IgD-negative memory B cell (primary cell): ENCODE measurements around the gene AP1B1. TPM values are rescaled to one million over a fixed set of nuclear protein-coding genes. Genes with fewer than 3 reads are reported as not detected.
"Not testable (repeated sequence)": the region's sequence is repeated elsewhere in the genome, so short reads cannot be mapped to it uniquely, and the experiment has no call there.

ENCODE experiments used
- H3K27ac Mint-ChIP-seq, 3 donors: one replicate each; pipeline ENCODE4 v1.8.0; 2020 to 2022; ENCODE audit warnings: mild to moderate bottlenecking in 3 of 3, mixed read lengths in 3 of 3, moderate library complexity in 1 of 3
- H3K27me3 Mint-ChIP-seq: one replicate; pipeline ENCODE4 v1.8.0; 2021; ENCODE audit warnings: mixed read lengths
- H3K36me3 Mint-ChIP-seq: one replicate; pipeline ENCODE4 v1.8.0; 2020; ENCODE audit warnings: mild to moderate bottlenecking, mixed read lengths
- H3K4me1 Mint-ChIP-seq, 3 donors: one replicate each; pipeline ENCODE4 v1.8.0; 2020 to 2022; ENCODE audit warnings: mixed read lengths in 3 of 3, mild to moderate bottlenecking in 1 of 3
- H3K4me3 Mint-ChIP-seq, 4 donors: one replicate each; pipeline ENCODE4 v1.8.0; 2020 to 2022; ENCODE audit warnings: mild to moderate bottlenecking in 4 of 4, mixed read lengths in 4 of 4, moderate library complexity in 3 of 4
- H3K9me3 Mint-ChIP-seq, 3 donors: one replicate each; pipeline ENCODE4 v1.8.0; 2020 to 2021; ENCODE audit warnings: mixed read lengths in 3 of 3, mild to moderate bottlenecking in 1 of 3
- polyA plus RNA-seq: library from polyadenylated mRNA; unstranded; fragments of 300-500 nt; fragmentation: Illumina TruSeq; gene quantifications from one replicate; pipeline ENCODE4 v1.2.3, GENCODE V29; 2021

AP1B1 gene
- polyA plus RNA-seq, result 45.9 TPM

- no peaks in the 10 kb centered on the region for H3K9me3 Mint-ChIP-seq
- peaks cover 3% of the 10 kb centered on the region for H3K36me3 Mint-ChIP-seq
- H3K27ac Mint-ChIP-seq, result peak within 1 kb of the TSS; percentile 92 to 98 (median 97)
- H3K4me1 Mint-ChIP-seq, result peaks cover 28 to 39% (median 33%) of the 10 kb centered on the region in 3 donors
- H3K4me3 Mint-ChIP-seq, result peak within 1 kb of the TSS; percentile 84 to 98 (median 96)
- H3K27me3 Mint-ChIP-seq, result no peaks in the 10 kb centered on the region
Observed at GRCh38 chr22:29387921-29388758, at the start of gene AP1B1. Gene AP1B1, minus strand, starts transcription at chr22:29388570. Its CDS starts 21,327 bp downstream, at chr22:29367243.

GRCh38 chr22:29435236-29436136 is 47.1 kb upstream of the AP1B1 start:
- H3K4me3 Mint-ChIP-seq, result no peak overlapping the region
- no peaks in the 10 kb centered on the region for H3K4me1 Mint-ChIP-seq
- H3K27ac Mint-ChIP-seq, result peak overlapping the region in 1 of 3 donors; percentile 4
- no peaks in the 10 kb centered on the region for H3K9me3 Mint-ChIP-seq
- H3K36me3 Mint-ChIP-seq, result no peaks in the 10 kb centered on the region
- peaks cover 2% of the 10 kb centered on the region for H3K27me3 Mint-ChIP-seq

DNA sequence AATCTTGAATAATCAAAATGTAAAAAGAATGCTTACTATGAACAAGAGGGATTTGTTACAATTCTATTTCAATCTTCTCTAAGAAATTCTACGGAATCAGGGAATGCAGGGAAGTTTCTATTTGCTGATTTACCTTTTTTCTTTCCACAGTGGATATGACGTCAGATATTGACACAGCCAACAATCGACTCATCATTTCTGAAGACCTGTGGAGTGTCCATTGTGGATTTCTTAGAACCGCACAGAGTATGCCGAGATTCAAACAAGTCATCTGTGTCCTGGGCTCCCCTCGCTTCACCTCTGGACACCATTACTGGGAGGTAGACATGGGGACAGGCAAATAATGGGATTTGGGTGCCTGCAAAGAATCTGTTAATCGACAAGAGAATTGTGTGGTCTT is 45.9 kb upstream of the AP1B1 start:
- H3K27ac Mint-ChIP-seq, result no peak overlapping the region
- H3K27me3 Mint-ChIP-seq, result peaks cover 2% of the 10 kb centered on the region
- no peaks in the 10 kb centered on the region for H3K4me1 Mint-ChIP-seq
- H3K4me3 Mint-ChIP-seq, result no peak overlapping the region
- H3K9me3 Mint-ChIP-seq, result no peaks in the 10 kb centered on the region
- no peaks in the 10 kb centered on the region for H3K36me3 Mint-ChIP-seq

DNA sequence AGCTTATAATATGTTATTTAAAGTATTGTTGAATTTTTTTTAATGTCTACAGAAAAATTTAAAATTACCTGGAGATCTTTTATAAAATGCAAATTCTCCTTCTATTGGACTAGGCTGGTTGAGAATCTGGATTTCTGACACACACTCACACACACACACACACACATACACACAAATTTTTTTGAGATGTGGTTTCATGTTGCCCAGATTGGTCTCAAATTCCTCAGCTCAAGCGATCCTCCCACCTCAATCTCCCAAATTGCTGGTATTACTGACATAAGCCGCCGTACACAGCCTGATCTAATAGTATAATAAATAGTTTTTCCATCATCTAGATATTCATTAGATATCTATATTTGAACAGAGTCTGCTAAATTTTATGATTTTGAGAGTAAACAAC is 45.5 kb upstream of the AP1B1 start:
- H3K36me3 Mint-ChIP-seq, result no peaks in the 10 kb centered on the region
- no peak overlapping the region for H3K4me3 Mint-ChIP-seq
- no peak overlapping the region for H3K27ac Mint-ChIP-seq
- no peaks in the 10 kb centered on the region for H3K9me3 Mint-ChIP-seq
- no peaks in the 10 kb centered on the region for H3K4me1 Mint-ChIP-seq
- peaks cover 2% of the 10 kb centered on the region for H3K27me3 Mint-ChIP-seq

DNA sequence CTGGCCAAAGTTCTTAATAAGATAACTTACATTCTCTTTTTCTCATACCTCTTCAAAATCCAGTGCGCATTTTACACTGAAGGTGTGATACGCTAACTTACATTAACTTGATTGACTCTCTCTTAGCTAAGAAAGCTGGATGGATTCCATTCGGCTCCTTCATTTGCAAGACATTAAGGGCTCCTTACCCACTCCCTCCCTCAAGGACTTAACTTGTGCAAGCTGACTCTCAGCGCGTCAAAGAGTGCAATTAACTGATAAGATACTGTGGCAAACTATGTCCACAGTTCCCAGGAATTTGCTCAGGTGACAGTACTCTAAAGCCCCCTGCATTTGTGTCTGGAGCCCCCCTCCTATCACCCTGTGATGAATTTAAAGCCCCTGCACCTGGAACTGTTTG is 43.6 kb upstream of the AP1B1 start:
- Mint-ChIP-seq H3K27me3 (peaks cover 4% of the 10 kb centered on the region), H3K27ac (no peak overlapping the region), H3K4me1 (no peaks in the 10 kb centered on the region), H3K9me3 (no peaks in the 10 kb centered on the region), H3K4me3 (no peak overlapping the region), H3K36me3 (no peaks in the 10 kb centered on the region)

DNA sequence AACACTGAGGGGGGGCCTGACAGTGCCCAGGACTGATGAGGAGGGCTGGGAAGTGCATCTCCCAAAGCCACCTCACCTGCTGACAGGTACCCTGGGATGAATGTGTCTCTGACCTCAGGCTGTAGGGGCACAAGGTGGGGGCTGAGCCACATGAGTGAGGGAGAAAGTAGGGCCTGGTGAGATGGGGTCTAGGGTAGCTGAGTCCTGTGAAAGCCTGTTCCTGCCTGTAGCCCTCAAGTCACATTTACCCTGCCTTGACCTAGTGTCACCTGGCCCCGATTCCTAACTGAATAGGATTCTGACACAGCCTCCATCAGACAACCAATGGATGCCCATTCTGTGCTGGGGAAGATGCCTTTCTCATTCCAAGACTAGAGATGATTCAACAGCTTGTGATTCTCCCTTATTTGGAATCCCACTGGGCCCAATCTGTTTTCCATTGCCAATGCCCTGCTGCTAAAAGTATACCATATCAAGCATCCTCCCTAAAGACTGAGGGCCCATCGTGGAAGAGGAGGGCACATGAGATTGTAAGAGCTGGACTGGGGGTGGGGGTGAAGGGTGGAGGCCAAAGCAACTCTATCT is 38.9 kb upstream of the AP1B1 start:
- H3K27me3 Mint-ChIP-seq, result peaks cover 3% of the 10 kb centered on the region
- H3K4me3 Mint-ChIP-seq, result no peak overlapping the region
- H3K36me3 Mint-ChIP-seq, result no peaks in the 10 kb centered on the region
- peaks cover 0 to 2% (median 0%) of the 10 kb centered on the region in 3 donors for H3K4me1 Mint-ChIP-seq
- no peak overlapping the region for H3K27ac Mint-ChIP-seq
- H3K9me3 Mint-ChIP-seq, result no peaks in the 10 kb centered on the region

- peaks cover 2% of the 10 kb centered on the region for H3K27me3 Mint-ChIP-seq
- no peaks in the 10 kb centered on the region for H3K36me3 Mint-ChIP-seq
- H3K27ac Mint-ChIP-seq, result no peak overlapping the region
Observed at GRCh38 chr22:29426476-29426875, 38.1 kb upstream of the AP1B1 start.

DNA sequence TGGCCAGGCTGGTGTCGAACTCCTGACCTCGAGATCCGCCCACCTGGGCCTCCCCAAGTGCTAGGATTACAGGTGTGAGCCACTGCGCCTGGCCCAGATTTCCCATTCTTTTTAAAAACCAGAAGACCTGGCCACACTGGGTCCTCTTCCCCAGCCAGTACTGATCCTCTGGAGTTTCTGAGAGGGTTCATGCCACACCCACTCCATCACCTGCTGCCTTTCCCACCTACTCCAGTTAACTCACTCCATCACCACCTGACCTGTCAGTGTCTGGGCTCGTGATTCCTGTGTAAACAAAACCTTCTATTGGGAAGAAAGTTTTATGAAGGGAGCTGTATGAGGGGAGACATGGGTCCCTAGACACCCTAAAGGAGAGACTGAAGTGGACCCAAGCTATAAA is 30.3 kb upstream of the AP1B1 start:
- H3K27ac Mint-ChIP-seq, H3K36me3 Mint-ChIP-seq, H3K27me3 Mint-ChIP-seq, H3K9me3 Mint-ChIP-seq: not testable (repeated sequence)
- Mint-ChIP-seq H3K4me1 (peaks cover 21 to 23% (median 23%) of the 10 kb centered on the region in 3 donors), H3K4me3 (peak overlapping the region in 1 of 4 donors; percentile 58)

More at GRCh38 chr22:29426476-29426875, 38.1 kb upstream of the AP1B1 start:
- Mint-ChIP-seq H3K4me1 (peaks cover 0 to 5% (median 0%) of the 10 kb centered on the region in 3 donors), H3K4me3 (no peak overlapping the region), H3K9me3 (no peaks in the 10 kb centered on the region)

DNA sequence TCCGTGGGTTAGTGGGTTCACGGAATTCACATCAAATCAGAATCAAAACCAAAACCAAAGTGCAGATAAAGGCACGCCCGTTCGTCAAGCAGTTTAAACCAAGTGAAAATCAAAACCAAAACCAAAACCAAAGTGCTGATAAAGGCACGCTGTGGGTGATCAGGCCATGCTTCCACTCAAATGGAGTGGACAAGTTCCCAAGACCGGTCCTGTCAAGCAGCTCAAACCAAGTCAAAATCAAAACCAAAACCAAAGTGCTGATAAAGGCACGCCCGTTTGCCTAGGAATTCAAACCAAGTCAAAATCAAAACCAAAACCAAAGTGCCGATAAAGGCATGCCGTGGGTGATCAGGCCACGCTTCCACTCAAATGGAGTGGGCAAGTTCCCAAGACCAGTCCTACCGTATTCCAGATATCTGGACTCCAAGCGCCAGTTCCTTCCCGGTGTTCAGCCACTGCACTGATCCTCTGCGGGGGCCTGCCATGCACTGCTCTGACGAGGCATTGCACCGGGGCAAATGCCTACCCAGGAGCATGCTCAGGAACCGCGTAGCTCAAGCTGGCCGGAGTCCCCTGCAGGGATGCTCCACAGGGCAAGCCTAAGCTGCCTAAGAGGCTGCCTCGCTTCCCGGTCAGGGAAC is 26.7 kb upstream of the AP1B1 start:
- H3K27me3 Mint-ChIP-seq, H3K9me3 Mint-ChIP-seq, H3K36me3 Mint-ChIP-seq: not testable (repeated sequence)
- Mint-ChIP-seq H3K4me1 (peaks cover 22 to 34% (median 25%) of the 10 kb centered on the region in 3 donors), H3K4me3 (peak overlapping the region; percentile 76 to 96 (median 92)), H3K27ac (peak overlapping the region; percentile 55 to 96 (median 71))

DNA sequence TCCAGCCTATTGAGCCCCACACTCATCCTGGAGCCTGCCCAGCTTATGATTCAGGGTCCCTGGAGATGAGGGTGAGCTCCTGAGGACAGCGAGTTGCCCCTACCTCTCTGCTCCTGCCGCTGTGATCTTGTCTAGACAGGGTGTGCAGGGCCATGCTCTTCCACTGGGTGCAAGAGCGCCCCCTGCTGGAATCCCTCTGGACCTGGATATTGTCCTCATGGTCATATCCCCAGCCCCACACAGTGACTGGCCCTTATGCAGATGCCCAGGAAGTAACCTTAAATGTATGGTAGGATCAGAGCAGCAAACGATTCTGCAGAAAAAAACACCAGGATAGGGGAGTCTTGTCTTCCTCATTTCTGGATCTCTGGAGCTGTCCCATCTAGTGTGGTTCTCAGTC is 24.4 kb upstream of the AP1B1 start:
- not testable (repeated sequence) for H3K27me3 Mint-ChIP-seq, H3K36me3 Mint-ChIP-seq, H3K9me3 Mint-ChIP-seq, H3K27ac Mint-ChIP-seq
- Mint-ChIP-seq H3K4me1 (peaks cover 28 to 40% (median 28%) of the 10 kb centered on the region in 3 donors), H3K4me3 (peak overlapping the region in 1 of 4 donors; percentile 16)

GRCh38 chr22:29411569-29412211 is 23.3 kb upstream of the AP1B1 start:
- not testable (repeated sequence) for H3K27me3 Mint-ChIP-seq, H3K36me3 Mint-ChIP-seq, H3K9me3 Mint-ChIP-seq
- H3K4me1 Mint-ChIP-seq, result peaks cover 27 to 38% (median 28%) of the 10 kb centered on the region in 3 donors
- H3K4me3 Mint-ChIP-seq, result peak overlapping the region; percentile 27 to 91 (median 58)
- peak overlapping the region; percentile 7 to 92 (median 43) for H3K27ac Mint-ChIP-seq

DNA sequence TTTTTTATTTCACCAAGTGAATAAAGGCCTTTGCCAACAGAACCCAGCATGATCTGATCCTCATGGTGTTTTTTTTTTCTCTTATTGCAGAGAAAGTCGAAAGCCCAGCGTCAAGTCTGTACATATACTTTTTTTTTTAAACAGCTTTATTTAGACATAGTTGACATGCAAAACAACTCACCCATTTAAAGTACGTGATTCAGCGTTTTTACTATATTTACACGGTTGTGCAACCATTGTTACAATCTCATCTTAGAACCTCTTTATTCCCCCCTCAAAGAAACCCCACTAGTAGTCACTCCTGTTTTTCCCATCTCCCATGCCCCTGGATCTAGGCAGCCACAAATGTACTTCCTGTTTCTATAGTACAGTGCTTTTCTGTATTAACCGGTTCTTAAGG is 20.6 kb upstream of the AP1B1 start:
- H3K4me3 Mint-ChIP-seq, result peak overlapping the region in 1 of 4 donors; percentile 13
- H3K36me3 Mint-ChIP-seq, result no peaks in the 10 kb centered on the region
- H3K4me1 Mint-ChIP-seq, result peaks cover 14 to 26% (median 17%) of the 10 kb centered on the region in 3 donors
- no peaks in the 10 kb centered on the region for H3K9me3 Mint-ChIP-seq
- peaks cover 4% of the 10 kb centered on the region for H3K27me3 Mint-ChIP-seq
- peak overlapping the region in 1 of 3 donors; percentile 8 for H3K27ac Mint-ChIP-seq

- not testable (repeated sequence) for H3K4me3 Mint-ChIP-seq, H3K27me3 Mint-ChIP-seq, H3K9me3 Mint-ChIP-seq, H3K36me3 Mint-ChIP-seq, H3K4me1 Mint-ChIP-seq, H3K27ac Mint-ChIP-seq
Observed at GRCh38 chr22:29401538-29401937, 13.2 kb upstream of the AP1B1 start.

DNA sequence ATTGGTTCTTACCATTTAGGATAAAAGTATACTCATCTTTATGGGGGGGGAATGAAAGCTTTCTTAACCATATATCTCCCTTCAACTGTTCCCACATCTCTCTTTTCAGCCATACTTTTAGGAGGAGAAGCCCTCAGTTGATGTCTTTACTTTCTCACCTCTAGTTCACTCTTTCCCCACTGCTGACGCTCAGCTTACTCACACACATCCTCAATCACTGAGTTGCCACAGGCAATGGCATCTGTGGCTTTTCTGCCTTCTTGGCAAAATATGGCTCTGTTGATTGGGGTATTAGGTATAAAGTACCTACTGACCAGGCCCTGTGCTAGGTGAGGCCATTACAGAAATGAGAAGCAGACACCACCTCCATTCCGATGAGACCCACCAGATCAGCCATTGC is 12.2 kb upstream of the AP1B1 start:
- Mint-ChIP-seq H3K27ac (no peak overlapping the region), H3K4me3 (no peak overlapping the region), H3K4me1 (no peaks in the 10 kb centered on the region), H3K36me3 (no peaks in the 10 kb centered on the region), H3K27me3 (peaks cover 9% of the 10 kb centered on the region), H3K9me3 (no peaks in the 10 kb centered on the region)
